GM18951 (cell line): Measurements from ENCODE around the gene DNAJC5.

Experiments
- POLR2A ChIP-seq: IDR thresholded peaks from 4 replicates; pipeline ENCODE4 v1.6.1; 2011; ENCODE audit warnings: mild to moderate bottlenecking; ENCODE audit not compliant: insufficient read length, insufficient read depth; ENCODE audit errors: extremely low read depth
- in situ Hi-C: fragments of 300-500 bp; cut with MboI; formaldehyde crosslinking; loops from one replicate; pipeline ENCODE4 v1.12.0; 2022; ENCODE audit warnings: low sequenced_read_pairs, mixed read lengths, inconsistent platforms; ENCODE audit not compliant: unreplicated experiment

DNAJC5 gene

GRCh38 chr20:63939061-63939935, 44.4 kb downstream of the DNAJC5 start:
- in situ Hi-C loops = no loop called here
- TF ChIP-seq POLR2A = no peak

- in situ Hi-C loops = no loop called here
- TF ChIP-seq POLR2A = no peak
Observed at GRCh38 chr20:63940071-63940471, 45.1 kb downstream of the DNAJC5 start.

GRCh38 chr20:63940472-63941266, 45.7 kb downstream of the DNAJC5 start:
- in situ Hi-C loops = no loop called here
- no peak for TF ChIP-seq POLR2A

GRCh38 chr20:63941282-63942081, 46.6 kb downstream of the DNAJC5 start:
- in situ Hi-C loops = no loop called here
- TF ChIP-seq POLR2A = no peak

- no peak for TF ChIP-seq POLR2A
- in situ Hi-C loops = no loop called here
Observed at GRCh38 chr20:63942250-63942951, 47.5 kb downstream of the DNAJC5 start.

- in situ Hi-C loops = no loop called here
- TF ChIP-seq POLR2A = peak; percentile 16
Observed at GRCh38 chr20:63942969-63943807, 48.3 kb downstream of the DNAJC5 start.

- in situ Hi-C loops = no loop called here
- TF ChIP-seq POLR2A = peak; percentile 1
Observed at GRCh38 chr20:63943808-63944077, 48.8 kb downstream of the DNAJC5 start.

DNA sequence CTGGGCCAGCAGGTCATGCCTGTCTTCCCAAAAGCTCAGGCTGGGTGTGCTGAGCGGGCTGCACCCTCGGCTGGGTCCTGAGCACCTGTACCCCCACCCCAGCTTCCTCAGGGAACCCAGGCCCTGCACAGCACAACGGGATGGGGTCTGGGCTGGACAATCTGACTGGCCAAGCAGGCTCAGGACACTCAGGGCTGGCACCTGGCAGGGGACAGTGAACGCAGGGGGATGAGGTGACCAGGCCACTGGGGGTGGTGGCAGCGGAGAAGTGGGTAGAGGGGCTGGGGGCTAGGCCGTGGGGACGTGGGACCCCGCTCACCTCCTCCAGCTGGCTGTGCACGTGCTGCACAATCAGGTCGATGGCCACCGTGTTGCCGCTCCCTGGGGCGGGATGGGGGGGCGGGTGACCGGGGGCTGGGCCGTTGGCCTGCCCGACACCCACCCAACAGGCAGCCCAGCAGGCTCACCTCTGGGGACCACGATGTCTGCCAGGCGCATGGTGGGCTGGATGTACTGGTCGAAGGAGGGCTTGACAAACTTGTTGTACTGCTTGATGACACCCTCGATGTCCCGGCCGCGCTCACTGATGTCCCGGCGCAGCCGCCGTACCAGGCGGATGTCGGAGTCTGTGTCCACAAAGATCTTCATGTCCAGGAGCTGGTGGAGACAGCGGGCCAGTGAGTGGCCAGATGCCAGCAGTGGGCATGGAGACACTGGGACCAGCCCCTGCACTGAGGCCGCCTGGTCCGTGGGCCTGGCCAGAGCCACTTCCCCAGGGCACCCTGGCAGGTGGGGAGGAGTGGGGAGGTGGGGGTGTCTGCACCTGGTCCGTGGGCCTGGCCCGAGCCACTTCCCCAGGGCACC, 49.4 kb downstream of the DNAJC5 start:
- TF ChIP-seq POLR2A = no peak
- in situ Hi-C loops = no loop called here

- TF ChIP-seq POLR2A = no peak
- in situ Hi-C loops = no loop called here
Observed at GRCh38 chr20:63945031-63945658, 50.2 kb downstream of the DNAJC5 start.

GRCh38 chr20:63945921-63946920, 51.3 kb downstream of the DNAJC5 start:
- no peak for TF ChIP-seq POLR2A
- in situ Hi-C loops = no loop called here
